ENCODE results near the gene NFE2L2. TPM values are rescaled to one million over a fixed set of nuclear protein-coding genes. Genes with fewer than 3 reads are reported as not detected.

NFE2L2 gene
- total and polyA plus RNA-seq, 9 of the 15 experiments (the other 6 are each of a cell fraction or from before 2014, with no cell fraction given), result 29.3 to 120 (median 59.3) TPM

- no peak for TF ChIP-seq NRF1 (conservative IDR thresholded peaks at IDR 0.05 in 1 of 2, IDR thresholded peaks at IDR 0.05 in 1 of 2)
- no peak for TF ChIP-seq HEY1 (CRISPR knock-in tag; IDR thresholded peaks at IDR 0.05; ENCODE audit: borderline replicate concordance)
- no peak for TF ChIP-seq ZBTB9 (CRISPR knock-in tag; IDR thresholded peaks at IDR 0.05)
- TF ChIP-seq HDAC1 (IDR thresholded peaks at IDR 0.05), result peak; percentile 54 to 93; a peak in 3 of 4 replicates
- TF ChIP-seq ZNF655 (CRISPR knock-in tag; IDR thresholded peaks at IDR 0.05), result peak; percentile 4; the same call in 1 of the 2 replicates
- no peak for TF ChIP-seq CHD2 (IDR thresholded peaks at IDR 0.05; ENCODE audit: low read depth, low read length)
- peak; percentile 68 for TF ChIP-seq NCOR1 (IDR thresholded peaks at IDR 0.05)
Measured at GRCh38 chr2:177265824-177266817, 1.6 kb upstream of the NFE2L2 start (continued).

Measured in K562 (cell line).